Skeletal muscle tissue (tissue), 4 donors: ENCODE data around the gene GGN. TPM values are rescaled to one million over a fixed set of nuclear protein-coding genes. Genes with fewer than 3 reads are reported as not detected.

Experiments
- H3K27ac ChIP-seq: one replicate; pipeline ENCODE4 v1.7.0; 2013; ENCODE audit warnings: mild to moderate bottlenecking, low read depth, low read length, inconsistent platforms
- H3K27me3 ChIP-seq, 3 donors: one replicate each; pipeline ENCODE4 v1.7.0; 2013; ENCODE audit warnings: low read length in 3 of 3; ENCODE audit not compliant: control insufficient read depth in 3 of 3, insufficient read depth in 3 of 3
- H3K36me3 ChIP-seq, 3 donors: one replicate each; pipeline ENCODE4 v1.7.0; 2013; ENCODE audit warnings: low read length in 3 of 3; ENCODE audit not compliant: control insufficient read depth in 3 of 3, insufficient read depth in 3 of 3
- H3K4me1 ChIP-seq, 3 donors: one replicate each; pipeline ENCODE4 v1.7.0; 2013; ENCODE audit warnings: low read length in 3 of 3, mild to moderate bottlenecking in 3 of 3; ENCODE audit not compliant: control insufficient read depth in 3 of 3, insufficient read depth in 3 of 3
- H3K4me3 ChIP-seq, 3 donors: one replicate each; pipeline ENCODE4 v1.7.0; 2013; ENCODE audit warnings: low read length in 3 of 3
- H3K9ac ChIP-seq, 3 donors: one replicate each; pipeline ENCODE4 v1.7.0; 2013; ENCODE audit warnings: low read length in 3 of 3, mild to moderate bottlenecking in 3 of 3, moderate library complexity in 2 of 3, low read depth in 1 of 3
- H3K9me3 ChIP-seq, 3 donors: one replicate each; pipeline ENCODE4 v1.7.0; 2013; ENCODE audit warnings: low read length in 3 of 3; ENCODE audit not compliant: control insufficient read depth in 3 of 3
- total RNA-seq: library from RNA; depleted of rRNA; stranded (reverse); fragments of >200 nt; gene quantifications from one replicate; pipeline ENCODE4 v1.2.3, GENCODE V29; 2014
- donor health status: Osteomylitis.

The GGN gene
- total RNA-seq, 1 donor from 2014 or later = not detected

- H3K36me3 ChIP-seq = peaks cover 63 to 79% (median 67%) of the 10 kb centered on the region in 3 donors
- peaks cover 10 to 12% (median 11%) of the 10 kb centered on the region in 3 donors for H3K4me1 ChIP-seq
- peaks cover 0 to 15% (median 12%) of the 10 kb centered on the region in 3 donors for H3K27me3 ChIP-seq
Measured at GRCh38 chr19:38381138-38381537, 6.7 kb downstream of the GGN start.

GRCh38 chr19:38378866-38379265, 9.0 kb downstream of the GGN start:
- Histone ChIP-seq H3K9ac (no peak overlapping the region), H3K4me3 (no peak overlapping the region), H3K36me3 (peaks cover 54 to 69% (median 60%) of the 10 kb centered on the region in 3 donors), H3K9me3 (no peaks in the 10 kb centered on the region), H3K27me3 (peaks cover 0 to 12% (median 9%) of the 10 kb centered on the region in 3 donors), H3K4me1 (peaks cover 20 to 29% (median 23%) of the 10 kb centered on the region in 3 donors), H3K27ac (no peak overlapping the region)

More at GRCh38 chr19:38381138-38381537, 6.7 kb downstream of the GGN start:
- H3K9me3 ChIP-seq = no peaks in the 10 kb centered on the region
- no peak overlapping the region for H3K27ac ChIP-seq
- no peak overlapping the region for H3K9ac ChIP-seq
- H3K4me3 ChIP-seq = no peak overlapping the region

GRCh38 chr19:38377052-38377451, 10.8 kb downstream of the GGN start:
- peak overlapping the region; percentile 95 for H3K27ac ChIP-seq
- peaks cover 20 to 30% (median 25%) of the 10 kb centered on the region in 3 donors for H3K4me1 ChIP-seq
- peak overlapping the region in 2 of 3 donors; percentile 38 to 99 for H3K9ac ChIP-seq
- H3K9me3 ChIP-seq = no peaks in the 10 kb centered on the region
- peaks cover 0 to 9% (median 6%) of the 10 kb centered on the region in 3 donors for H3K27me3 ChIP-seq
- peaks cover 38 to 53% (median 44%) of the 10 kb centered on the region in 3 donors for H3K36me3 ChIP-seq
- H3K4me3 ChIP-seq = peak overlapping the region in 1 of 3 donors; percentile 91

GRCh38 chr19:38376576-38376975, 11.3 kb downstream of the GGN start:
- no peaks in the 10 kb centered on the region for H3K9me3 ChIP-seq
- H3K27ac ChIP-seq = peak overlapping the region; percentile 95
- peaks cover 33 to 48% (median 39%) of the 10 kb centered on the region in 3 donors for H3K36me3 ChIP-seq
- peaks cover 20 to 30% (median 25%) of the 10 kb centered on the region in 3 donors for H3K4me1 ChIP-seq
- peaks cover 0 to 6% (median 4%) of the 10 kb centered on the region in 3 donors for H3K27me3 ChIP-seq
- peak overlapping the region; percentile 15 to 93 (median 91) for H3K4me3 ChIP-seq
- peak overlapping the region; percentile 21 to 99 (median 98) for H3K9ac ChIP-seq

- Histone ChIP-seq H3K36me3 (peaks cover 25 to 40% (median 31%) of the 10 kb centered on the region in 3 donors), H3K27ac (peak overlapping the region; percentile 95), H3K27me3 (no peaks in the 10 kb centered on the region)
Measured at GRCh38 chr19:38375748-38376147, 12.1 kb downstream of the GGN start.

GRCh38 chr19:38375098-38375493, 12.7 kb downstream of the GGN start:
- peak overlapping the region; percentile 95 for H3K27ac ChIP-seq
- peaks cover 20 to 30% (median 25%) of the 10 kb centered on the region in 3 donors for H3K4me1 ChIP-seq
- peaks cover 0 to 2% (median 0%) of the 10 kb centered on the region in 3 donors for H3K27me3 ChIP-seq
- peak overlapping the region; percentile 81 to 99 (median 98) for H3K9ac ChIP-seq
- no peaks in the 10 kb centered on the region for H3K9me3 ChIP-seq
- peak overlapping the region; percentile 91 to 93 (median 93) for H3K4me3 ChIP-seq
- peaks cover 20 to 33% (median 25%) of the 10 kb centered on the region in 3 donors for H3K36me3 ChIP-seq

More at GRCh38 chr19:38375748-38376147, 12.1 kb downstream of the GGN start:
- peak overlapping the region; percentile 81 to 99 (median 98) for H3K9ac ChIP-seq
- H3K9me3 ChIP-seq = no peaks in the 10 kb centered on the region
- H3K4me3 ChIP-seq = peak overlapping the region; percentile 91 to 93 (median 93)
- peaks cover 20 to 30% (median 25%) of the 10 kb centered on the region in 3 donors for H3K4me1 ChIP-seq

- Histone ChIP-seq H3K36me3 (peaks cover 16 to 27% (median 22%) of the 10 kb centered on the region in 3 donors), H3K4me1 (peaks cover 20 to 30% (median 25%) of the 10 kb centered on the region in 3 donors), H3K9ac (peak within 1 kb of the TSS; percentile 90 to 99 (median 98)), H3K4me3 (peak within 1 kb of the TSS; percentile 91 to 93 (median 93)), H3K9me3 (no peaks in the 10 kb centered on the region), H3K27me3 (peaks cover 0 to 7% (median 3%) of the 10 kb centered on the region in 3 donors), H3K27ac (peak within 1 kb of the TSS; percentile 95)
Measured at GRCh38 chr19:38374332-38375097, 13.3 kb downstream of the GGN start, which contains the start of gene PSMD8. PSMD8 (plus strand) TSS chr19:38374571; CDS start chr19:38374602, 31 bp downstream.

- no peaks in the 10 kb centered on the region for H3K9me3 ChIP-seq
- peaks cover 20 to 30% (median 25%) of the 10 kb centered on the region in 3 donors for H3K4me1 ChIP-seq
- peak overlapping the region; percentile 69 to 83 (median 82) for H3K4me3 ChIP-seq
- peaks cover 0 to 7% (median 3%) of the 10 kb centered on the region in 3 donors for H3K27me3 ChIP-seq
- peak overlapping the region; percentile 68 to 90 (median 68) for H3K9ac ChIP-seq
- peaks cover 10 to 21% (median 16%) of the 10 kb centered on the region in 3 donors for H3K36me3 ChIP-seq
- H3K27ac ChIP-seq = peak overlapping the region; percentile 95
Measured at GRCh38 chr19:38373907-38374331, 13.9 kb downstream of the GGN start.

GRCh38 chr19:38371081-38371480, 16.8 kb downstream of the GGN start:
- peaks cover under 1 to 2% (median 2%) of the 10 kb centered on the region in 3 donors for H3K36me3 ChIP-seq
- H3K4me3 ChIP-seq = no peak overlapping the region
- no peak overlapping the region for H3K9ac ChIP-seq
- peaks cover 10 to 27% (median 13%) of the 10 kb centered on the region in 3 donors for H3K27me3 ChIP-seq
- H3K9me3 ChIP-seq = no peaks in the 10 kb centered on the region
- H3K4me1 ChIP-seq = peaks cover 9 to 19% (median 13%) of the 10 kb centered on the region in 3 donors
- H3K27ac ChIP-seq = no peak overlapping the region
